Measurements from ENCODE around the gene TVP23A. TPM values are rescaled to one million over a fixed set of nuclear protein-coding genes. Genes with fewer than 3 reads are reported as not detected.

Gene TVP23A
- total RNA-seq, 1 experiment from 2014 or later, result not detected

DNA sequence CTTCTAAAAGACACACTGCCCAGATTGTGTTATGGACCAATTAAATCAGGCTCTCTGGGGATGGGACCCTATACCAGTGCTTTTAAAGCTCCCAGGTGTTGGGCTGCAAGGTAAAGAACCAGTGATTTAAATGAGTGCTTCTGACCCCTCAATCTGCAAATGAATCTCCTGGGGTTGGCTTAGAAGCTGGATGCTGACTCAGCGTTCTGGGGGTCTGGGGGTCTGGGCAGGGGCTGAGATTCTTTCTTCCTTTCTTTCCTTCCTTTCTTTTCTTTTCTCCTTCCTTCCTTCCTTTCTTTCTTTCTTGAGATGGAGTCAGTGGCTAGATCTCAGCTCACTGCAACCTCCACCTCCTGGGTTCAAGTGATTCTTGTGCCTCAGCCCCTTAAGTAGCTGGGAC, 2.0 kb upstream of the TVP23A start:
- no peaks in the 10 kb centered on the region for H3K4me1 Mint-ChIP-seq (ENCODE audit: insufficient read depth, unreplicated experiment)
- no peak overlapping the region for H3K27ac Mint-ChIP-seq (ENCODE audit: low read depth, unreplicated experiment)
- no peaks in the 10 kb centered on the region for H3K36me3 Mint-ChIP-seq (ENCODE audit: insufficient read depth, unreplicated experiment)
- CTCF ChIA-PET, result interaction anchor here (0.6 to 0.8 kb wide), 3 partner anchors 99 to 1631 kb away, joined by 3 read pairs; no protein-coding TSS in a partner anchor
- TF ChIP-seq, protein P1, sequence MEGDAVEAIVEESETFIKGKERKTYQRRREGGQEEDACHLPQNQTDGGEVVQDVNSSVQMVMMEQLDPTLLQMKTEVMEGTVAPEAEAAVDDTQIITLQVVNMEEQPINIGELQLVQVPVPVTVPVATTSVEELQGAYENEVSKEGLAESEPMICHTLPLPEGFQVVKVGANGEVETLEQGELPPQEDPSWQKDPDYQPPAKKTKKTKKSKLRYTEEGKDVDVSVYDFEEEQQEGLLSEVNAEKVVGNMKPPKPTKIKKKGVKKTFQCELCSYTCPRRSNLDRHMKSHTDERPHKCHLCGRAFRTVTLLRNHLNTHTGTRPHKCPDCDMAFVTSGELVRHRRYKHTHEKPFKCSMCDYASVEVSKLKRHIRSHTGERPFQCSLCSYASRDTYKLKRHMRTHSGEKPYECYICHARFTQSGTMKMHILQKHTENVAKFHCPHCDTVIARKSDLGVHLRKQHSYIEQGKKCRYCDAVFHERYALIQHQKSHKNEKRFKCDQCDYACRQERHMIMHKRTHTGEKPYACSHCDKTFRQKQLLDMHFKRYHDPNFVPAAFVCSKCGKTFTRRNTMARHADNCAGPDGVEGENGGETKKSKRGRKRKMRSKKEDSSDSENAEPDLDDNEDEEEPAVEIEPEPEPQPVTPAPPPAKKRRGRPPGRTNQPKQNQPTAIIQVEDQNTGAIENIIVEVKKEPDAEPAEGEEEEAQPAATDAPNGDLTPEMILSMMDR (IDR thresholded peaks at IDR 0.05; ENCODE audit: unreplicated experiment), result no peak
- POLR2A ChIA-PET, result no interaction called here
- no peaks in the 10 kb centered on the region for H3K27me3 Mint-ChIP-seq (ENCODE audit: insufficient read depth, unreplicated experiment)
- no peak overlapping the region for H3K4me3 Mint-ChIP-seq (ENCODE audit: unreplicated experiment)
- DNase-seq (ENCODE audit: unreplicated experiment), result no peak
- intact Hi-C loops (cut with micrococcal nuclease), result no loop called here
- H3K9me3 Mint-ChIP-seq (ENCODE audit: unreplicated experiment), result no peaks in the 10 kb centered on the region
- no TSS peak for BruUV-seq (replicated peaks)

DNA sequence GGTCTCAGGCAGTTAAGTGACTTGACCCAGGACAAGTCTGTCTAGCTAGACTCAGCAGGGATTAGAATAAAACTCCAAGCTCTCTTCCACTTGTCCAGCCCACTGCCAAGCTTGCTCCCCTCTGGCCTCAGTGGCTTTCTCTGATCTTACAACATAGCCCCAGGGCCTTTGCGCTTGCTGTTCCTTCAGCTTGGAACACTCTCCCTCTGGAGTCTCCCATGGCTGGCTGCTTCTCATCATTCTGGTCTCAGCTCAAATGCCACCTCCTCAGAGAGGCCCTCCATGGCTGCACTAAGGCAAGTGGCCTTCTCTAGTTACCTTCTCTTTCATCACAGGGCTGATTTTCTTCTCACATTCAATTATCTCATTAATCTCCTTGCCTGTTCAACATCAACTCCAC, 1.1 kb downstream of the TVP23A start:
- Mint-ChIP-seq H3K36me3 (ENCODE audit: insufficient read depth, unreplicated experiment) (no peaks in the 10 kb centered on the region), H3K4me1 (ENCODE audit: insufficient read depth, unreplicated experiment) (no peaks in the 10 kb centered on the region), H3K9me3 (ENCODE audit: unreplicated experiment) (no peaks in the 10 kb centered on the region), H3K27me3 (ENCODE audit: insufficient read depth, unreplicated experiment) (no peaks in the 10 kb centered on the region), H3K4me3 (ENCODE audit: unreplicated experiment) (no peak overlapping the region), H3K27ac (ENCODE audit: low read depth, unreplicated experiment) (no peak overlapping the region)
- DNase-seq (ENCODE audit: unreplicated experiment), result no peak
- intact Hi-C loops (cut with micrococcal nuclease), result no loop called here
- POLR2A ChIA-PET, result interaction anchor here (0.6 kb wide), 1 partner anchor 48 kb away, joined by 3 read pairs; no protein-coding TSS in a partner anchor
- no TSS peak for BruUV-seq (replicated peaks)
- CTCF ChIA-PET, result interaction anchor here (0.7 kb wide), 1 partner anchor 9 kb away, joined by 3 read pairs; no protein-coding TSS in a partner anchor
- TF ChIP-seq, protein P1 (IDR thresholded peaks at IDR 0.05; ENCODE audit: unreplicated experiment), result no peak

DNA sequence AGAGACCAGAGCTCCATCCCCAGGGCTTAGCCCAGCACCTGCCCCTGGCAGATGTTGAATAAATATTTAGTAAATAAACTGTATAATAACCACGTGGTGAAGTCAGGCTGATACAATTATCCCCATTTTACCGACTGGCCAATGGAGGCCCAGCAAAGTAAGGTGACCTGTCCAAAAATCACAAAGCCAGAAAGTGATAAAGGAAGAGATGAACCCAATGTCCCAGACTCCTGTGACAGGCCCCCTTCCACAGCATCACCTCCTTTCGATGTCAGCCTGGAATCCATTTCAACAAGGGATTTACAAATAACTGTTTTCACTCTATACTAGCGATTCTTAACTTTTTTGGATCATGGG, 5.5 kb downstream of the TVP23A start:
- Mint-ChIP-seq H3K27ac (ENCODE audit: low read depth, unreplicated experiment) (no peak overlapping the region), H3K4me1 (ENCODE audit: insufficient read depth, unreplicated experiment) (no peaks in the 10 kb centered on the region), H3K4me3 (ENCODE audit: unreplicated experiment) (no peak overlapping the region), H3K9me3 (ENCODE audit: unreplicated experiment) (no peaks in the 10 kb centered on the region), H3K36me3 (ENCODE audit: insufficient read depth, unreplicated experiment) (no peaks in the 10 kb centered on the region), H3K27me3 (ENCODE audit: insufficient read depth, unreplicated experiment) (no peaks in the 10 kb centered on the region)
- intact Hi-C loops (cut with micrococcal nuclease), result no loop called here
- TF ChIP-seq, protein P1 (IDR thresholded peaks at IDR 0.05; ENCODE audit: unreplicated experiment), result no peak
- ChIA-PET CTCF (no interaction called here), POLR2A (no interaction called here)
- no TSS peak for BruUV-seq (replicated peaks)
- DNase-seq (ENCODE audit: unreplicated experiment), result no peak

DNA sequence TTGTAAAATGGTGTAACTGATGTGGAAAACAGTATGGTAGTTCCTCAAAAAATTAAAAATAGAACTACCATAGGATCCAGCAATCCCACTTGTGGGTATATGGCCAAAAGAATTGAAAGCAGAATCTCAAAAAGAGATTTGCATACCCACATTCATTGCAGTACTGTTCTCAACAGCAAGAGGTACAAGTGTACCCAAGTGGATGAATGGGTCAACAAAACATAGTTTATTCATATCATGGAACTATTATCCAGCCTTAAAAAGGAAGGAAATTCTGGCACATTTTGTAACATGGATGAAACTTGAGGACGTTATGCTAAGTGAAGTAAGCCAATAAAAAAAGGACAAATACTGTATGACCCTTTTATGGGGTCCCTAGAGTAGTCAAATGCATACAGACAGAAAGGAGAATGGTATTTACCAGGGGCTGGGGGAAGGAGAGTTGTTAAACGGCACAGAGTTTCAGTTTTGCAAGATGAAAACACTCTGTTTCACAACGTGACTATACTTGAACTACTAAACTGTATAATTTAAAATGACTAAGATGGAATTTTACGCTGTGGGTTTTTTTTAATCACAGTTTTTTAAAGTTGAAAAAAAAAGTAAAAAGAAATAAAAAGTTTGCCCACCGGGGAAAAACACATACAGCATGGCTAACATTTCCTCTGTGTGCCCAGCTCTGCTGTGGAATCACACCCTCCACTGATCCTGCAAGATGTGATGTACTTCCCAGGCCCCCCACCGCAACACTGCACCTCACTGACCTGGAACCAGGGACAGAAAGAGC, 6.1 kb downstream of the TVP23A start:
- H3K27ac Mint-ChIP-seq (ENCODE audit: low read depth, unreplicated experiment), result no peak overlapping the region
- no peaks in the 10 kb centered on the region for H3K27me3 Mint-ChIP-seq (ENCODE audit: insufficient read depth, unreplicated experiment)
- BruUV-seq (replicated peaks), result no TSS peak

More for the DNA sequence above, 6.1 kb downstream of the TVP23A start:
- Mint-ChIP-seq H3K4me3 (ENCODE audit: unreplicated experiment) (no peak overlapping the region), H3K9me3 (ENCODE audit: unreplicated experiment) (no peaks in the 10 kb centered on the region), H3K36me3 (ENCODE audit: insufficient read depth, unreplicated experiment) (no peaks in the 10 kb centered on the region), H3K4me1 (ENCODE audit: insufficient read depth, unreplicated experiment) (no peaks in the 10 kb centered on the region)
- DNase-seq (ENCODE audit: unreplicated experiment), result no peak
- POLR2A ChIA-PET, result no interaction called here
- CTCF ChIA-PET, result no interaction called here
- intact Hi-C loops (cut with micrococcal nuclease), result no loop called here
- TF ChIP-seq, protein P1 (IDR thresholded peaks at IDR 0.05; ENCODE audit: unreplicated experiment), result no peak
